ENCODE results near the gene PRTFDC1. TPM values are rescaled to one million over a fixed set of nuclear protein-coding genes. Genes with fewer than 3 reads are reported as not detected.

Gene PRTFDC1, protein sequence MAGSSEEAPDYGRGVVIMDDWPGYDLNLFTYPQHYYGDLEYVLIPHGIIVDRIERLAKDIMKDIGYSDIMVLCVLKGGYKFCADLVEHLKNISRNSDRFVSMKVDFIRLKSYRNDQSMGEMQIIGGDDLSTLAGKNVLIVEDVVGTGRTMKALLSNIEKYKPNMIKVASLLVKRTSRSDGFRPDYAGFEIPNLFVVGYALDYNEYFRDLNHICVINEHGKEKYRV
- 11.8 and 15.6 TPM in 2 replicates for total RNA-seq

GRCh38 chr10:24952143-24952706, at the start of gene PRTFDC1:
PRTFDC1 (minus strand) TSS chr10:24952606; CDS start chr10:24952575, 31 bp downstream.

Small RNA genes within 50 kb of the gene (small RNA-seq; reads per million reads assigned to genes)
- 0.39 reads per million, percentile 10 among the genes with 10 or more reads in this experiment for gene AL512598.1 (ENCODE audit: low replicate concordance)
- gene RN7SKP241 (ENCODE audit: low replicate concordance): not detected

Other genes starting within 250 kb of the PRTFDC1 start
- 68.7 and 152 TPM in 2 replicates for gene ARHGAP21, start 228.7 kb downstream of the PRTFDC1 start, total RNA-seq
- gene ENKUR, start 63.6 kb upstream of the PRTFDC1 start, total RNA-seq: not detected in 2 replicates
- gene THNSL1, start 64.0 kb upstream of the PRTFDC1 start, total RNA-seq: 1.3 and 1.9 TPM in 2 replicates
- gene GPR158, start 222.4 kb upstream of the PRTFDC1 start, total RNA-seq: 2.0 and 3.9 TPM in 2 replicates